ENCODE measurements around the gene ADGRV1. TPM values are rescaled to one million over a fixed set of nuclear protein-coding genes. Genes with fewer than 3 reads are reported as not detected.

Gene ADGRV1
- total and polyA plus RNA-seq, 12 donors: 0.03 to 1.4 (median 0.44) TPM; not detected in 6

DNA sequence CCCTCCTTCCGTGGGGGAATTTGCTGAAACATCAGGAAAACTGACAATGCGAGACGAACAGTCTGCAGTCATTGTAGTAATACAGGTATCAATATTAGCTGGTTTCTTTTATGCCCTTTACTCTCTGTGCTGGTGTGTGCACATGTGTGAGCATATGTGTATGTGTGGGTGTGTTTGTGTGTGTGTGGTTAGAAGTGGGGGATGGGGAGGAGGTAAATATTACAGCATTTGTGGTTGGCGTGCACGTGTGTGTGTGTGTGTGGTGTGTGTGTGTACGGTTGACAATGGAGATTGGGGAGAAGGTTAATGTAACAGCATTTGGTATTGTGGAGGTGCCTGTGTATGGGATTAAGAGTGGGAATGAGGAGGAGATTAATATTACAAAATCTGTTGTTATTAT is 219.4 kb downstream of the ADGRV1 start:
- DNase-seq: no peak
- Histone ChIP-seq H3K9me3 (no peaks in the 10 kb centered on the region), H3K36me3 (no peaks in the 10 kb centered on the region), H3K4me1 (no peaks in the 10 kb centered on the region), H3K4me3 (no peak overlapping the region), H3K27me3 (peaks cover 0 to 3% (median 0%) of the 10 kb centered on the region in 7 donors), H3K27ac (no peak overlapping the region)
- ATAC-seq: no peak
- intact Hi-C loops (cut with DNase I): loop anchor here in 1 of 10 donors (10.0 kb wide), 1 partner anchor 343 kb away; no protein-coding TSS in a partner anchor
- WGBS, 2 donors: 91% methylated on average over 6 of the region's 6 CpGs
- TF ChIP-seq, protein P1, sequence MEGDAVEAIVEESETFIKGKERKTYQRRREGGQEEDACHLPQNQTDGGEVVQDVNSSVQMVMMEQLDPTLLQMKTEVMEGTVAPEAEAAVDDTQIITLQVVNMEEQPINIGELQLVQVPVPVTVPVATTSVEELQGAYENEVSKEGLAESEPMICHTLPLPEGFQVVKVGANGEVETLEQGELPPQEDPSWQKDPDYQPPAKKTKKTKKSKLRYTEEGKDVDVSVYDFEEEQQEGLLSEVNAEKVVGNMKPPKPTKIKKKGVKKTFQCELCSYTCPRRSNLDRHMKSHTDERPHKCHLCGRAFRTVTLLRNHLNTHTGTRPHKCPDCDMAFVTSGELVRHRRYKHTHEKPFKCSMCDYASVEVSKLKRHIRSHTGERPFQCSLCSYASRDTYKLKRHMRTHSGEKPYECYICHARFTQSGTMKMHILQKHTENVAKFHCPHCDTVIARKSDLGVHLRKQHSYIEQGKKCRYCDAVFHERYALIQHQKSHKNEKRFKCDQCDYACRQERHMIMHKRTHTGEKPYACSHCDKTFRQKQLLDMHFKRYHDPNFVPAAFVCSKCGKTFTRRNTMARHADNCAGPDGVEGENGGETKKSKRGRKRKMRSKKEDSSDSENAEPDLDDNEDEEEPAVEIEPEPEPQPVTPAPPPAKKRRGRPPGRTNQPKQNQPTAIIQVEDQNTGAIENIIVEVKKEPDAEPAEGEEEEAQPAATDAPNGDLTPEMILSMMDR (IDR thresholded peaks at IDR 0.05): no peak

DNA sequence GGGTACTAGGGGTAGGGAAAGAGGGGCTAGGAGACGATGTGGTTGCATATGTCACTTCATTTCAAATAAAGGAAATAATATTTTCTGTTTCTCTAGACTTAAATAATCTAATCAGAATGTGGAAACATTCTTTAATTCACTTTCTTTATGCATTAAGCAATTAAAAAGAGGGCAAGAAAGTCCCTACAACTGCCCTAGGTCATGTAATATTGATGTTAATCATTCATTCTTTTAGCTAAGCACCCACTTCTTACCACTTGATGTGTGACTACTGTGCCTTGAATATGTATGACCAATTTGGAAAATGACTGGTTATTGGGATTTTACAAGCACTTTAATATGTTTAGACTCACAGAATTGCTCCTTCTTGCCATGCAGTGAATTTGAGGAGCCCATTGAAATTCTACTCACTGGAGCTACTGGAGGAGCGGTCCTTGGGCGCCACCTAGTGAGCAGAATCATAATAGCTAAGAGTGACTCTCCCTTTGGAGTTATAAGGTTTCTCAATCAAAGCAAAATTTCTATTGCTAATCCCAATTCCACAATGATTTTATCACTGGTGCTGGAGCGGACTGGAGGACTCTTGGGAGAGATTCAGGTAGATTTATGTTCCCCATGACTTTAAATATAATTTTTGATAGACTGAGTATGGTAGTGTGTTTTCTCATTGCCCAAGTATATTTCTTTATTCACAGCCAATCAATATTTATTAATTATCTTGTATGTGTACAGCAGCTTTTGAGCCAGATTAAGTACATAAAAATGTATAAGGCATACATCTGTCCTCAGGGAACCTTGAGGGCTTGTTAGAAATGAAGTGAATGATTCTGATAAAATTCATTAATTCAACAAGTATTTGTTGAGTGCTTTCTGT is 225.1 kb downstream of the ADGRV1 start:
- TF ChIP-seq, protein P1 (IDR thresholded peaks at IDR 0.05): peak; percentile 79 to 94 (median 91)
- no peaks in the 10 kb centered on the region for H3K4me1 ChIP-seq
- ATAC-seq (peak in 4 of 8 donors; percentile 62 to 73 (median 69)), DNase-seq (peak; percentile 23 to 72)
- intact Hi-C loops (cut with DNase I): loop anchor here in 8 of 10 donors (1.0 to 10.0 kb wide), 6 partner anchors 71 to 349 kb away; no protein-coding TSS in a partner anchor
- peaks cover 0 to 3% (median 0%) of the 10 kb centered on the region in 7 donors for H3K27me3 ChIP-seq
- no peaks in the 10 kb centered on the region for H3K36me3 ChIP-seq
- no peak overlapping the region for H3K4me3 ChIP-seq
- 24 to 26% methylated on average over 4 of the region's 4 CpGs for WGBS, 2 donors
- no peaks in the 10 kb centered on the region for H3K9me3 ChIP-seq
- H3K27ac ChIP-seq: no peak overlapping the region

DNA sequence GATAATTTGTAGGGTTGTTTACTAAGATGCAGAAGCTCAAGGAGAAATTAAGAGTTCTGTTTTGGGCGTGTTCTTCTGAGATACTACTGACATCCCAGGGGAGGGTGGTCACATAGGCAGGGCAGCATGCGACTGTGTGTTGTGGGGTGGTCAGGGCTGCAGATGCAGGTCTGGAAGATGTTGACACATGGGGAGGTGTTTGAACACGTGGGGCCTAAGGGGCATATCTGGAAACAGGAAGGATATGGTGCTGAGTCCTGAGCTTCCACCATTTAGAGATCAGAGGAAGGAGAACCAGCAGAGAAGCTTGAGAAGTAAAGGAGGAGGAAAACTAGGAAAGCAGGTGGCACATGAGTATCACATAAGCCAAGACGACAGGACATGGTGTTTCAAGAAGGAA is 228.2 kb downstream of the ADGRV1 start:
- no peak for ATAC-seq
- intact Hi-C loops (cut with DNase I): loop anchor here in 1 of 10 donors (10.0 kb wide), 1 partner anchor 352 kb away; no protein-coding TSS in a partner anchor

DNA sequence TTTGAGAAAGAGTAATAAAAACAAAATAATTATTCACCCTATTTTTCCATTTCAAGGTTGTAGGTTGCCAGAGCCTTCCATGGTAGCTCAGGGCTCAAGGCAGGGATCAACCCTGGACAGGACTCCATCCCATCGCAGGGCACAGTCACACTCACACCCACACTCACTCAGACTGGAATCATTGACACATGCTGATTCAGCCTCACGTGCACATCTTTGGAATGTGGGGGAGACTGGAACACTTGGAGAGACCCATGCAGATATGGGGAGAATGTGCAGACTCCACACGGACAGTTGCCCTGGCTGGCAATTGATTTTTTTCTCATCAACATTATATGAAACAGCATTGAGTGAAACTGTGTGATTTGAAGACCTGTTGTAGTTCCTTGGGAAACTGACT is 234.1 kb downstream of the ADGRV1 start:
- no peaks in the 10 kb centered on the region for H3K4me1 ChIP-seq
- H3K4me3 ChIP-seq: no peak overlapping the region
- ATAC-seq (no peak), DNase-seq (no peak)
- H3K36me3 ChIP-seq: no peaks in the 10 kb centered on the region
- H3K9me3 ChIP-seq: peaks cover 0 to 20% (median 5%) of the 10 kb centered on the region in 11 donors
- intact Hi-C loops (cut with DNase I): no loop called here
- WGBS, 2 donors: 15 to 22% methylated on average over 3 of the region's 3 CpGs
- TF ChIP-seq, protein P1 (IDR thresholded peaks at IDR 0.05): no peak
- H3K27ac ChIP-seq: no peak overlapping the region
- H3K27me3 ChIP-seq: peaks cover 0 to 6% (median 0%) of the 10 kb centered on the region in 7 donors

More for the DNA sequence above, 228.2 kb downstream of the ADGRV1 start:
- Histone ChIP-seq H3K27me3 (peaks cover 0 to 1% (median 0%) of the 10 kb centered on the region in 7 donors), H3K4me1 (no peaks in the 10 kb centered on the region), H3K9me3 (no peaks in the 10 kb centered on the region), H3K27ac (no peak overlapping the region), H3K36me3 (no peaks in the 10 kb centered on the region), H3K4me3 (no peak overlapping the region)
- TF ChIP-seq, protein P1 (IDR thresholded peaks at IDR 0.05): no peak
- no peak for DNase-seq
- 63 to 64% methylated on average over 4 of the region's 4 CpGs for WGBS, 2 donors

Data from heart right ventricle (tissue), 16 donors.